RCC 7860 (cell line): Measurements from ENCODE around the gene KLHL18.
"Not testable (repeated sequence)": the region's sequence is repeated elsewhere in the genome, so short reads cannot be mapped to it uniquely, and the experiment has no call there.

Experiments used
- DNase-seq: peaks from one replicate; pipeline ENCODE4 v3.0.0-alpha.2; 2015; ENCODE audit warnings: low spot score
- FAIRE-seq: peaks from 2 replicates; lab custom pipeline; 2012; peaks lifted over from hg19 to GRCh38; lab: Jason Lieb, UNC

KLHL18 gene

DNA sequence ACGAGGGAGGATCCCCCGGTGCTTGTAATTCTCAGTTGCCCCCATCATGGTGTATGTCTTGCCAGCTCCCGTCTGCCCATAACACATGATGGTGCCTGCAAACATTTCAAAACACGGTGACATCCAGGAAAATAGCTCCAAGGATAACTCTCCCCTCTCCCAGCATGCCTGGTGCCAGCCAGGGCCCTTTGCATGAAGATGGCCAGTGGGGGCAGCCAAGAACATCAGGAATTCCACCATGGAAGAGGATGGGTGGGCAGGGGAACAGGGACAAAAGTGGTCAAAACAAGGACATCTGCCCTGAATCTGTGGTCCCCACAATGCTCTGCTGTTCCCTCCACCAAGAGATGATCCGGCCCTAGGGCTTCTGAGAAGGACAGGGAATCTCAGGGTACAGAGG, 9.2 kb upstream of the KLHL18 start:
- DNase-seq (no peak), FAIRE-seq (no peak)

GRCh38 chr3:47274652-47275051, 8.1 kb upstream of the KLHL18 start:
- no peak for FAIRE-seq

DNA sequence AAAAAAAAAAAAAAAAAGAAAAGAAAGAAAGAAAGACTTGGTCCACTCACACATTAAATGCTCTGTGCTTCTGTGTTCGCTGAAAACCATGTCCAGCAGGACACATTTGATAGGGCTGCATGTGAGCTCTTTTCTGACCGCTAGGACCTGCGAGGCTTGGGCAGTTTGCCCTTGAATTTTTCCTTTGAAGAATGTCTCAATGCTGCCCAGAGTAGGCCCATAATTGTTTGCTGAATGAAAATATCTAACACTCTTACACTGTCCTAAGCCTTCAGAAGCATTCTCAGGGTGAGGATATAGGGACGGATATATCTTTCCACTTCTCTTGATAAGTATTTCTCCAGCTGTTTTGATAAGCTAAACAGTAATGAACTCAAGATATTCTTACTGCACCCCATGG, 6.2 kb upstream of the KLHL18 start:
- FAIRE-seq = no peak

More at GRCh38 chr3:47274652-47275051, 8.1 kb upstream of the KLHL18 start:
- DNase-seq = no peak

GRCh38 chr3:47280519-47280918, 2.2 kb upstream of the KLHL18 start:
- DNase-seq (no peak), FAIRE-seq (no peak)

More for the DNA sequence above, 6.2 kb upstream of the KLHL18 start:
- no peak for DNase-seq

GRCh38 chr3:47283193-47283537, 421 bp downstream of the KLHL18 start:
- FAIRE-seq (no peak), DNase-seq (no peak)

DNA sequence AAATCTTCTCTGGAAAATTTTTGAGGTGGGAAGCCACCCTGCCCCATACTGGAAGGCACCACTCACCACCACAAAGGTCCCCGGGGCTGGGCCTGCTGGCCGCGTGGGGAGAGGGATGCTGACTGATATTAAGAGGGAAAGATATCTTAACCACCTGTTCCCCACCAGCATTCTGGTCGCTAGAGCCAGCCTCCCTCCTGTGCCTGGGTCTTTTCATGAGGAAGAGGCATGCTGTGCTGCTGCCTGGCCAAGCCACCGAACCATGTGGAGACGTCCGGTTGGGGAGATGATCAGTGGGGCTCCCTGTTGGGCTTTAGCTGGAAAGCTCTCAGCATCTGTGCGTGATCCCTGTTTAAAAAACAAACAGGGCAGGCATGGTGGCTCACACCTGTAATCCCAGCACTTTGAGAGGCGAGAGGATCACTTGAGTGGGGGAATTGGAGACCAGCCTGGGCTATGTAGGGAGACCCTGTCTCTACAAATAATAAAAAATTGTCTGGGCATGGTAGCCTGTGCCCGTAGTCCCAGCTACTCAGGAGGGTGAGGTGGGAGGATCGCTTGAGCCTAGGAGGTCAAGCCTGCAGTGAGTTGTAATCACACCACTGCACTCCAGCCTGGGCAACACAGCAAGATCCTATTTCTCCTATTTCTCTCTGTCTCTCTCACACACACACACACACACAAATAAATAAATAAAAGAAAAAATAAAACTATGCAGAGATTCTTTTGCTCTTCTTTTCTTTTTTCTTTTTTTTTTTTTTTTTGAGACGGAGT, 1.0 kb downstream of the KLHL18 start:
- DNase-seq (no peak), FAIRE-seq (no peak)

- no peak for DNase-seq
- no peak for FAIRE-seq
Observed at GRCh38 chr3:47288966-47289910, 6.5 kb downstream of the KLHL18 start.

DNA sequence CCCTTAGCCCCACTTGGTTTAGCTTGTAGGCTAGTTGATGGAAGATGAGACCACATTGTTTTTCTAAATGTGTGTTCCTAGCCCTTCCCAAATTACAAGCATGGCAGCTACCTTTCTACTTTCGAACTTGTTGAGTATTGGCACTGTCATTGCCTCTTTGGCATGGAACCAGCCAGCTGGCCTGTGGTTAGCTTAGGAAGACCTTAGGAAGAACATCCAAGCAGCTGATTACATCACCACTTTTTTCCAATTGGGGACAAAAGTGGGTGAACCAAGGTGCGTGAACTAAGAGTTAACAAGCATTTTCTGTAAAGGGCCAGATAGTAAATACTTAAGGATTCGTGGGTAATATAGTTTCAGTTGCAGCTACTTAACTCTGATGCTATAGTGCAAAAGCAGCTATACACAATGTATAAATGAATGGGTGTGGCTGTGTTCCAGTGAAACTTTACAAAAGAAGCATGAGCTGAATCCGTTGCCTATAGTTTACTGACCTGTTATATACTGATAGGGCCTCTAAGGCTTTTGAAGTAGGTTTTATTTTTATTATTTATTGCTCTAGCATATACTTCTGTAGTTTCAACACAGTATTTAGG, 8.5 kb downstream of the KLHL18 start:
- FAIRE-seq (no peak), DNase-seq (no peak)

DNA sequence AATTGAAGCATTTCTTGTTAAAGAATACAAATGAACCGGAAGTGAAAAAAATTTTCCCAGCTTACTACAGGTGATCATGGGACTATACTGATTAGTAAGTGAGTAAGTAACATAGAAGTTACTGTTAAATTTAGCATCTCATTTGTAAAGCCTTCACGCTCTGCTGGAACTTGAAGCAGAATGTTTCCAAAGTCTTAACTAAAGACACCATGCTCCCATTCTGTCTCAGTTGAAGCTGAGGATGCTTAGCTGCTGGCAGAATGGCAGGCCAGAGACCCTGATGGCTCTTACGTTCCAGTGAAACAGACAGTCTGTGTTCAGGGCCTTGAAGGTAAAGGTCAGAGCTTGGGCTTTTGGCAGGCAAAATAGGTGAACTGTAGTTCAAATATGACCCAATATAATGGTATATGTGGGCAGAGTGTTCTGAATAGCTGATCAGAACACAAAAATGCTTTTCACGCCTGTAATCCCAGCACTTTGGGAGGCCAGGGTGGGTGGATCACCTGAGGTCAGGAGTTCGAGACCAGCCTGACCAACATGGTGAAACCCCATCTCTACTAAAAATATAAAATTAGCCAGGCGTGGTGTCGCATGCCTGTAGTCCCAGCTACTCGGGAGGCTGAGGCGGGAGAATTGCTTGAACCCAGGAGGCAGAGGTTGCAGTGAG, 9.1 kb downstream of the KLHL18 start:
- FAIRE-seq, DNase-seq: not testable (repeated sequence)

GRCh38 chr3:47293822-47294221, 11.1 kb downstream of the KLHL18 start:
- DNase-seq (no peak), FAIRE-seq (no peak)

- no peak for FAIRE-seq
- DNase-seq = no peak
Observed at GRCh38 chr3:47294392-47294791, 11.6 kb downstream of the KLHL18 start.

GRCh38 chr3:47295322-47295721, 12.6 kb downstream of the KLHL18 start:
- DNase-seq = no peak
- FAIRE-seq = no peak

GRCh38 chr3:47295976-47296375, 13.2 kb downstream of the KLHL18 start:
- DNase-seq = no peak
- no peak for FAIRE-seq

GRCh38 chr3:47296562-47297302, 14.0 kb downstream of the KLHL18 start:
- FAIRE-seq (no peak), DNase-seq (no peak)

GRCh38 chr3:47298439-47298838, 15.7 kb downstream of the KLHL18 start:
- no peak for FAIRE-seq
- DNase-seq = no peak

- FAIRE-seq (no peak), DNase-seq (no peak)
Observed at GRCh38 chr3:47299381-47300318, 16.9 kb downstream of the KLHL18 start.

- FAIRE-seq = no peak
Observed at GRCh38 chr3:47301456-47301855, 18.7 kb downstream of the KLHL18 start.

DNA sequence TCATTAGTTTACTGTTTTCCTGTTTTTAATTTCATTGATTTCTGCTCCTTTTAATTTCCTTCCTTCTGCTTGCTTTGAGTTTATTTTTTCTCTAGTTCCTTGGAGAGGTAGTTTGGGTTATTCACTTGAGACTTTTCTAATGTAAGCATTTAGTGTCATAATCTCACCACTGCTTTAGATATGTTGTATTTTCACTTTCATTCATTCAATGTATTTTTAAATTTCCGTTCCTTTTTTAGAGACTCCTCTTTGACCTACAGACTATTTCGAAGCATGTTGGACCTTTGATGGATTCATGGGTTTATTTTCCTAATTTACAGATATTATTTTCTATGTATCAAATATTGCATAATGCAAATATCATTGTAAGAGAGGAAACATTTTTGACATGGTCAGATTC, 23.3 kb downstream of the KLHL18 start:
- DNase-seq (no peak), FAIRE-seq (no peak)

More at GRCh38 chr3:47301456-47301855, 18.7 kb downstream of the KLHL18 start:
- no peak for DNase-seq

GRCh38 chr3:47309231-47309630, 26.5 kb downstream of the KLHL18 start:
- DNase-seq, FAIRE-seq: not testable (repeated sequence)
